HG02852 (cell line): ENCODE data around the gene MSH2.

ENCODE experiments used
- ATAC-seq: cut with Tn5 transposase; IDR thresholded peaks from one replicate; pipeline ENCODE4 v1.9.1; 2021; ENCODE audit warnings: mild to moderate bottlenecking, moderate library complexity; ENCODE audit not compliant: unreplicated experiment

The MSH2 gene

GRCh38 chr2:47504174-47504810, 101.3 kb downstream of the MSH2 start:
- ATAC-seq: peak; percentile 26

GRCh38 chr2:47506024-47506423, 103.1 kb downstream of the MSH2 start:
- no peak for ATAC-seq

GRCh38 chr2:47506436-47506835, 103.5 kb downstream of the MSH2 start:
- no peak for ATAC-seq

- no peak for ATAC-seq
Observed at GRCh38 chr2:47508080-47508479, 105.1 kb downstream of the MSH2 start.

GRCh38 chr2:47508641-47509040, 105.7 kb downstream of the MSH2 start:
- no peak for ATAC-seq

- no peak for ATAC-seq
Observed at GRCh38 chr2:47509250-47509649, 106.3 kb downstream of the MSH2 start.

GRCh38 chr2:47509821-47510385, 106.9 kb downstream of the MSH2 start:
- no peak for ATAC-seq

- ATAC-seq: no peak
Observed at GRCh38 chr2:47510745-47511144, 107.8 kb downstream of the MSH2 start.

GRCh38 chr2:47512581-47513083, 109.7 kb downstream of the MSH2 start:
- ATAC-seq: no peak

- ATAC-seq: no peak
Observed at GRCh38 chr2:47513981-47514520, 111.1 kb downstream of the MSH2 start.

GRCh38 chr2:47516360-47517104, 113.6 kb downstream of the MSH2 start:
- ATAC-seq: no peak

GRCh38 chr2:47518497-47519146, 115.7 kb downstream of the MSH2 start:
- no peak for ATAC-seq

- ATAC-seq: no peak
Observed at GRCh38 chr2:47519147-47519537, 116.2 kb downstream of the MSH2 start.

- no peak for ATAC-seq
Observed at GRCh38 chr2:47519604-47520301, 116.8 kb downstream of the MSH2 start.

GRCh38 chr2:47520302-47520630, 117.3 kb downstream of the MSH2 start:
- no peak for ATAC-seq

GRCh38 chr2:47520825-47521665, 118.1 kb downstream of the MSH2 start:
- ATAC-seq: peak; percentile 86

- no peak for ATAC-seq
Observed at GRCh38 chr2:47521666-47522285, 118.8 kb downstream of the MSH2 start.

- ATAC-seq: no peak
Observed at GRCh38 chr2:47525167-47525566, 122.2 kb downstream of the MSH2 start.

- no peak for ATAC-seq
Observed at GRCh38 chr2:47528455-47528854, 125.5 kb downstream of the MSH2 start.
